Caco-2 (cell line): Measurements from ENCODE around the gene GALNT17. TPM values are rescaled to one million over a fixed set of nuclear protein-coding genes. Genes with fewer than 3 reads are reported as not detected.

Source experiments
- BruUV-seq: library from RNA; stranded (reverse); fragments of 400-500 nt; replicated peaks from 2 replicates; lab custom pipeline; 2021; lab: Mats Ljungman, UMichigan
- CTCF ChIA-PET: fragments of 300-600 bp; sonication (Branson Sonifier 250); formaldehyde crosslinking; loops from one replicate; lab custom pipeline; 2022; ENCODE audit warnings: antibody characterized with exemption; lab: Charles Lee
- POLR2A ChIA-PET: fragments of 300-600 bp; sonication (Branson Sonifier 250); formaldehyde crosslinking; loops from one replicate; lab custom pipeline; 2022; ENCODE audit warnings: antibody characterized with exemption; lab: Charles Lee
- DNase-seq, 2 experiments: peaks; one replicate each; pipeline versions ENCODE4 v3.0.0 to v3.0.0-alpha.2; 2020 to 2022
- H3K27me3 ChIP-seq: replicated peaks from 2 replicates; pipeline ENCODE4 v1.6.0; 2011; ENCODE audit warnings: low read length; ENCODE audit not compliant: control insufficient read depth, insufficient read depth
- H3K36me3 ChIP-seq: 2 replicates; pipeline ENCODE4 v1.5.1; 2011; ENCODE audit warnings: low read length; ENCODE audit not compliant: control insufficient read depth, insufficient read depth
- H3K4me1 ChIP-seq: fragments of 250-450 bp; sonication (Bioruptor Pico); 2 replicates; pipeline ENCODE4 v1.5.1; 2020; ENCODE audit warnings: mild to moderate bottlenecking
- H3K4me3 ChIP-seq: 2 replicates; pipeline ENCODE4 v1.5.1; 2011; ENCODE audit warnings: low read depth, mild to moderate bottlenecking, control low read depth, low read length
- H3K9me3 ChIP-seq: fragments of 250-450 bp; sonication (Bioruptor Pico); 2 replicates; pipeline ENCODE4 v1.5.1; 2020; ENCODE audit warnings: mild to moderate bottlenecking, moderate library complexity
- H3K27ac Mint-ChIP-seq: one replicate; pipeline ENCODE4 v1.8.0; 2022; ENCODE audit warnings: mixed read lengths; ENCODE audit not compliant: unreplicated experiment
- H3K27me3 Mint-ChIP-seq: one replicate; pipeline ENCODE4 v1.8.0; 2022; ENCODE audit warnings: mixed read lengths; ENCODE audit not compliant: insufficient read depth, unreplicated experiment
- H3K36me3 Mint-ChIP-seq: one replicate; pipeline ENCODE4 v1.8.0; 2022; ENCODE audit warnings: mild to moderate bottlenecking, mixed read lengths; ENCODE audit not compliant: insufficient read depth, unreplicated experiment
- H3K4me1 Mint-ChIP-seq: one replicate; pipeline ENCODE4 v1.8.0; 2022; ENCODE audit warnings: low read depth, mixed read lengths; ENCODE audit not compliant: unreplicated experiment
- H3K4me3 Mint-ChIP-seq: one replicate; pipeline ENCODE4 v1.8.0; 2022; ENCODE audit warnings: mild to moderate bottlenecking, moderate library complexity, mixed read lengths; ENCODE audit not compliant: unreplicated experiment
- H3K9me3 Mint-ChIP-seq: one replicate; pipeline ENCODE4 v1.8.0; 2022; ENCODE audit warnings: mixed read lengths; ENCODE audit not compliant: unreplicated experiment
- intact Hi-C: fragments of 100-400 bp; cut with micrococcal nuclease; formaldehyde crosslinking; loops from one replicate; pipeline ENCODE4 v1.10.0; 2022; ENCODE audit not compliant: unreplicated experiment
- total RNA-seq: library from RNA; stranded (reverse); gene quantifications from 2 replicates; pipeline ENCODE4 v1.2.3, GENCODE V29; 2022
- TF ChIP-seq, protein P1 (sequence below), 2 experiments: fragments of 200-600 bp in 1 of 2; IDR thresholded peaks; 1 replicate in 1 of 2; 2 replicates in 1 of 2; pipeline versions ENCODE4 v1.5.1 to v1.8.0; 2011 to 2022; ENCODE audit warnings: antibody characterized with exemption in 1 of 2, control low read depth in 1 of 2, inconsistent platforms in 1 of 2, low read depth in 1 of 2, low read length in 1 of 2, mild to moderate bottlenecking in 1 of 2, moderate library complexity in 1 of 2; ENCODE audit not compliant: insufficient read depth in 1 of 2, severe bottlenecking in 1 of 2, unreplicated experiment in 1 of 2

The GALNT17 gene
- total RNA-seq, 1 experiment from 2014 or later = not detected

DNA sequence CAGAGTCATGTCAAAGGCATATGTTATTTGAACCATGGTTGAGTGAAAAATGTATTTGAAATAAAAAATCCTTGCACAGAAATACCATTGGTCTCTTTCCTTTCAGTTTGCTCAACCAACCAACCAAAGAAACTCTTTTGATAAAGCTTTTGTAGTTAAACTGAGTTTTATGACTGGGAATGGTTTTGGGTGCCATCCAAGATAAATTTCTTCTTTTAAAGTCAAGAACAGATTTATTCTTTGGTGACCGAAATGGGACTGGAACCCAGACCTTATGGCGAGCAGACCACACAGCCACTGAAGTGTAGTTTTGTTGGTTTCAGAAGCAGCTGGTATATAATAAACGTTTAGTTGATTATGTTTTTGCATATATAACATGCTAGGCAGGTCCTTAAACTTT is 2.8 kb upstream of the GALNT17 start:
- H3K4me3 ChIP-seq = no peak overlapping the region
- H3K36me3 Mint-ChIP-seq = peaks cover 6% of the 10 kb centered on the region
- TF ChIP-seq, protein P1, sequence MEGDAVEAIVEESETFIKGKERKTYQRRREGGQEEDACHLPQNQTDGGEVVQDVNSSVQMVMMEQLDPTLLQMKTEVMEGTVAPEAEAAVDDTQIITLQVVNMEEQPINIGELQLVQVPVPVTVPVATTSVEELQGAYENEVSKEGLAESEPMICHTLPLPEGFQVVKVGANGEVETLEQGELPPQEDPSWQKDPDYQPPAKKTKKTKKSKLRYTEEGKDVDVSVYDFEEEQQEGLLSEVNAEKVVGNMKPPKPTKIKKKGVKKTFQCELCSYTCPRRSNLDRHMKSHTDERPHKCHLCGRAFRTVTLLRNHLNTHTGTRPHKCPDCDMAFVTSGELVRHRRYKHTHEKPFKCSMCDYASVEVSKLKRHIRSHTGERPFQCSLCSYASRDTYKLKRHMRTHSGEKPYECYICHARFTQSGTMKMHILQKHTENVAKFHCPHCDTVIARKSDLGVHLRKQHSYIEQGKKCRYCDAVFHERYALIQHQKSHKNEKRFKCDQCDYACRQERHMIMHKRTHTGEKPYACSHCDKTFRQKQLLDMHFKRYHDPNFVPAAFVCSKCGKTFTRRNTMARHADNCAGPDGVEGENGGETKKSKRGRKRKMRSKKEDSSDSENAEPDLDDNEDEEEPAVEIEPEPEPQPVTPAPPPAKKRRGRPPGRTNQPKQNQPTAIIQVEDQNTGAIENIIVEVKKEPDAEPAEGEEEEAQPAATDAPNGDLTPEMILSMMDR (IDR thresholded peaks at IDR 0.05; ENCODE audit: insufficient read depth in 1 of 2, low read depth in 1 of 2, low read length in 1 of 2, severe bottlenecking in 1 of 2, unreplicated experiment in 1 of 2) = no peak
- ChIA-PET CTCF (no interaction called here), POLR2A (no interaction called here)
- BruUV-seq = no TSS peak
- H3K27me3 Mint-ChIP-seq = no peaks in the 10 kb centered on the region
- no peaks in the 10 kb centered on the region for H3K36me3 ChIP-seq
- no peaks in the 10 kb centered on the region for H3K9me3 ChIP-seq
- H3K4me3 Mint-ChIP-seq = no peak overlapping the region
- intact Hi-C loops = no loop called here
- H3K27me3 ChIP-seq = no peaks in the 10 kb centered on the region
- no peaks in the 10 kb centered on the region for H3K9me3 Mint-ChIP-seq
- no peak overlapping the region for H3K27ac Mint-ChIP-seq
- no peak for DNase-seq
- H3K4me1 ChIP-seq = no peaks in the 10 kb centered on the region
- no peaks in the 10 kb centered on the region for H3K4me1 Mint-ChIP-seq

DNA sequence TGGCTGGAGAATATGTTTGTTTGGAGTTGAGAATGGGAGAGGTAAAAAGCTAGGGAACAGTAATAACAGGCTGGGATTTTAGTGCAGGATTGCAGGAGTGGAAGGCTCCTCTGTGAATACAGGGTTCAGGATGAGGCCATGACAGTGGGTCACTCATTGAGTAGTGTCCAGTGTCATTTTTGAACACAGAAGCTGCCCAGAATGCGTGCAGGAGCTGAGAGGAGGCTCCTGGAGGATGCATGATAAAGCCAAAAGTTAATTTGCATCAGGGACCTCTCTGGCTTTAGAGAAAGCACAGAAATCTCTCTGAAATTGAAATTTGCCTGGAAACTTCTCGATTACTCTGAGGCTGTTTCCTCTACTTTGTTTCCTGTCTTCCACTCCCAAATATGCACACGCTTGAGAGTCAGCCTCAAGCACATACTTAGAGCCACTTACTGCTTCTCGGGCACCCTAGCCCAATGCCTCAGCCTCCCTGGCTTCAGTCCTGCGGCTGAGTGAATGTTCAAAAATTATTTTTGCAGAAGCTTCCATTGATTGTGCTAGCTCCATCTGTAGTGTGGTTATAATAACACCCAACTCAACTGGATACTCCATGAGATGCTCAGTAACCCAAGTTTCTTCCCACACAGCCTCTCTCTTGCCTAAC is 1.8 kb upstream of the GALNT17 start:
- TF ChIP-seq, protein P1 (IDR thresholded peaks at IDR 0.05; ENCODE audit: insufficient read depth in 1 of 2, low read depth in 1 of 2, low read length in 1 of 2, severe bottlenecking in 1 of 2, unreplicated experiment in 1 of 2) = no peak
- H3K27me3 Mint-ChIP-seq = no peaks in the 10 kb centered on the region
- intact Hi-C loops = no loop called here
- CTCF ChIA-PET = no interaction called here
- H3K4me1 ChIP-seq = no peaks in the 10 kb centered on the region
- peaks cover 6% of the 10 kb centered on the region for H3K36me3 Mint-ChIP-seq
- BruUV-seq = no TSS peak
- DNase-seq = no peak
- no peak overlapping the region for H3K4me3 ChIP-seq
- H3K9me3 ChIP-seq = no peaks in the 10 kb centered on the region
- H3K9me3 Mint-ChIP-seq = no peaks in the 10 kb centered on the region
- H3K4me1 Mint-ChIP-seq = no peaks in the 10 kb centered on the region
- no peak overlapping the region for H3K4me3 Mint-ChIP-seq
- H3K27me3 ChIP-seq = no peaks in the 10 kb centered on the region
- no peaks in the 10 kb centered on the region for H3K36me3 ChIP-seq
- POLR2A ChIA-PET = no interaction called here
- H3K27ac Mint-ChIP-seq = no peak overlapping the region

DNA sequence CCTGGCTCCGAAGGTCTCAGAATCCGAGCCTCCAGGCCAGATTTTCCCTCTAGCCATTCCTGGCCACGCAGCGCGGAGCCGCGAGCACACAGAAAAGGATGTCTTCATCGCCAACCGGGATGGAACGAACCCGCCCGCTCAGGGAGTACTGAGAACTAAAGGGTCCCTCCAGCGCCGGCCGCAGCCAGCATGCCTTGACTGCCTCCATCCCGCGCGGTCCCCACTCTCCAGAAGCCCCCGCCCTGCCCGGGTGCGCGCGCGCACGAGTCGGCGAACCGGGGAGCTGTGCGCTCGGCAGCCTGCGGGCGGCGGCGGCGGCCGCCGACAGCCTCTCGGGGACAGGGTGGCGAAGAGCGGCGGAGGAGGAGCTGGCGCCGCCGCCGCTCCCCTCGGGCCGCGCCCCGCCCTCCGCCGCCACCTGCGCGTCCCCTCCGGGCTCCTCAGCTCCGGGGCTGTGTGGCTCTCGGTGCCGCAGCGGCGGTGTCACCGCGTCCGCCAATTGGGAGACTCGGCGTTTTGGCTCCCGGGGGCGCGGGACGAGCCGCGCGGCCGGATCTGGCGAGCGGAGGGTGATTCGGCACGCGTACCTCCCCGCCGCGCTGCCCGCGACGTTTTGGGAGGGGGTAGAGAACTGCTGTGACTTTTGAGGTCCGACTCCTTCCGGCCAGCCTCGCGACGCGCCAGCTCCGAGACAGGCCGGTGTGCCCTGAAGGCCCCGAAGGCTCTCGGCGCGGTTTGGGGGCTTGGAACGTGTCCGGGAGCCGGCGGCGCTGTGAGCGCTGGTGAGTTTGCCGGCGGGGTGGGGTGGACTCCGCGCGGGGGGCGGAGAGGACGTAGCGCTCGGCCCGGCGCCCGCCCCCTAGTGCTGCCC is 453 bp upstream of the GALNT17 start:
- POLR2A ChIA-PET = no interaction called here
- TF ChIP-seq, protein P1 (IDR thresholded peaks at IDR 0.05; ENCODE audit: insufficient read depth in 1 of 2, low read depth in 1 of 2, low read length in 1 of 2, severe bottlenecking in 1 of 2, unreplicated experiment in 1 of 2) = no peak
- Mint-ChIP-seq H3K9me3 (no peaks in the 10 kb centered on the region), H3K27me3 (no peaks in the 10 kb centered on the region), H3K4me3 (no peak overlapping the region), H3K36me3 (peaks cover 6% of the 10 kb centered on the region), H3K4me1 (no peaks in the 10 kb centered on the region), H3K27ac (no peak overlapping the region)
- CTCF ChIA-PET = no interaction called here
- intact Hi-C loops = no loop called here
- no peak for DNase-seq
- H3K4me3 ChIP-seq = no peak overlapping the region
- H3K4me1 ChIP-seq = no peaks in the 10 kb centered on the region
- H3K36me3 ChIP-seq = no peaks in the 10 kb centered on the region
- no peaks in the 10 kb centered on the region for H3K27me3 ChIP-seq
- H3K9me3 ChIP-seq = no peaks in the 10 kb centered on the region
- no TSS peak for BruUV-seq
